Lung (tissue), 12 donors: Measurements from ENCODE around the gene GOLGA3. TPM values are rescaled to one million over a fixed set of nuclear protein-coding genes. Genes with fewer than 3 reads are reported as not detected.
"Not testable (repeated sequence)": the region's sequence is repeated elsewhere in the genome, so short reads cannot be mapped to it uniquely, and the experiment has no call there.

ENCODE experiments used
- ATAC-seq: fragments of 200-7000 bp; cut with Tn5 transposase; one replicate; pipeline ENCODE4 v1.9.1; 2020; ENCODE audit warnings: moderate number of reproducible peaks; ENCODE audit not compliant: insufficient read depth, low FRiP score
- DNase-seq, 3 donors: peaks; one replicate each; pipeline ENCODE4 v3.0.0-alpha.2; 2013 to 2017
- H3K27ac ChIP-seq, 2 donors: one replicate each; pipeline ENCODE4 v1.5.1; 2013; ENCODE audit warnings: mild to moderate bottlenecking in 2 of 2, moderate library complexity in 2 of 2, control low read depth in 1 of 2, inconsistent platforms in 1 of 2, low read depth in 1 of 2, low read length in 1 of 2
- H3K27me3 ChIP-seq, 3 donors: one replicate each; pipeline ENCODE4 v1.5.1; 2013; ENCODE audit warnings: low read length in 2 of 3; ENCODE audit not compliant: control insufficient read depth in 3 of 3, insufficient read depth in 3 of 3
- H3K36me3 ChIP-seq, 4 donors: one replicate each; pipeline ENCODE4 v1.5.1; 2013; ENCODE audit warnings: low read length in 4 of 4, mild to moderate bottlenecking in 1 of 4, moderate library complexity in 1 of 4; ENCODE audit not compliant: control insufficient read depth in 4 of 4, insufficient read depth in 4 of 4
- H3K4me1 ChIP-seq, 5 donors: one replicate each; pipeline ENCODE4 v1.5.1; 2013; ENCODE audit warnings: low read length in 5 of 5, mild to moderate bottlenecking in 2 of 5, moderate library complexity in 1 of 5; ENCODE audit not compliant: control insufficient read depth in 5 of 5, insufficient read depth in 5 of 5
- H3K4me3 ChIP-seq: one replicate; pipeline ENCODE4 v1.5.1; 2013; ENCODE audit warnings: mild to moderate bottlenecking, control low read depth, moderate library complexity
- H3K9ac ChIP-seq, 2 donors: one replicate each; pipeline ENCODE4 v1.5.1; 2013; ENCODE audit warnings: low read length in 2 of 2, control low read depth in 1 of 2; ENCODE audit not compliant: insufficient read depth in 1 of 2
- H3K9me3 ChIP-seq, 4 donors: one replicate each; pipeline ENCODE4 v1.5.1; 2013; ENCODE audit warnings: low read length in 3 of 4, mild to moderate bottlenecking in 1 of 4, moderate library complexity in 1 of 4; ENCODE audit not compliant: control insufficient read depth in 4 of 4, insufficient read depth in 3 of 4
- WGBS, 2 donors: extraction: QIAGEN DNeasy Blood & Tissue Kit; methylation state at CpG; one replicate each; pipeline ENCODE4 v1.1.7; 2013; 5-methylcytosine and 5-hydroxymethylcytosine counted together
- polyA plus RNA-seq, 2 donors: library from polyadenylated mRNA; stranded (reverse); fragments of 200-250 nt; gene quantifications; one replicate each; pipeline ENCODE4 v1.2.1, GENCODE V29; 2013
- total RNA-seq, 2 donors: library from RNA; depleted of rRNA in 1 of 2; stranded (reverse); fragments of >200 nt in 1 of 2; gene quantifications; one replicate each; pipeline ENCODE4 v1.2.1, GENCODE V29; 2014 to 2021
- TF ChIP-seq, protein P1 (sequence below): IDR thresholded peaks from 2 replicates; pipeline ENCODE4 v1.5.1; 2012; ENCODE audit warnings: mild to moderate bottlenecking; ENCODE audit errors: control extremely low read depth, extremely low read depth
- donor health status: control.
- donor health status: control.
- donor health status: Bipolar disorder and iron deficiency.
- donor health status: healthy.
- donor health status: DM: yes; HTN: yes; CAD: no.

Gene GOLGA3
- total and polyA plus RNA-seq, 4 donors, result 17.5 to 81.1 (median 35.7) TPM

DNA sequence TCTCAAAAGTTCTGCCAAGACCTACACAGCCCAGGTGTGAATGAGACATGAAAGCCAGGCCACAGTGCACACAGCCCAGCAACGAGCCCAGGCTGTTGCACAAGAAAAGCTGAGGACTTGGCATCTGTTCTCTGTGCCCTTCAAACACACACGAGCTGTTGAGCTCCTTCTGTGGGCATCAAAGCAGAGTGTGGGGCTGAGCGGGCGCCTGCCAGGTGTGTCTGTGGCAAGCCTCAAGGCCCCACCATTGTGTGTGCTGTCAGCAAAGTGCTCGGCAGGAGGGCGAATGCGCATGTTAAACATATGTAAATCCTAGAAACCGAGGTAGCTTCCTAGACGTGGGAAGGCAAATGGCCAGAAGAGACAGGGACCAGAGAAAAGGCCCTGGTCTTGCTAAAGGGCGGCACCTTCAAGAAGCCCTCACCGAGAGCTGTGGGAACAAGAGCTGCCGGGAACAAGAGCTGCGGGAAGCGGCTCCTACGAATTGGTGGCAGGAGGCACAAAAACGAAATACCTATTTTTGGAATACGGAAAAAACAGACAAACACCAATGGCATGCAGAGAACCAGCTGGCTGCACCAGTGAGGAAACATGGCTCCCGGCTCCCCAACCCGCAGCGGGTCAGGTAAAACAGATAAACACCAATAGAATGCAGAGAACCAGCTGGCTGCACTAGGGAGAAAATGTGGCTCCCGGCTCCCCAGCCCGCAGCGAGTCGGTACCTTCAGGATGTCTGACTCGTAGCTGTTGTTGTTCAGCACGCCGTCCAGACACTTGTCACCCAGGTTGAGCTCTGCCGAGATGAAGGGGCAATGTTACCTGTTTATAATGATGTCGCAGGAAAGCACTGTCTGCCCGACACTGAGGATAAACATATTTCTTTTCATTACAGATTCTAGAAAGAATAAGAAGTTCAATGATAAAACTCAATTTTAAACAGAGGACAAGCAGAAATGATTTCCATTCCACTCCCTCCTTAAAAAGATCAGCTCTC, 19.0 kb upstream of the GOLGA3 start:
- WGBS, 2 donors, result 85 to 89% methylated on average over 30 of the region's 30 CpGs
- Histone ChIP-seq H3K9me3 (peaks cover 0 to 3% (median 0%) of the 10 kb centered on the region in 4 donors), H3K36me3 (peaks cover 8 to 65% (median 16%) of the 10 kb centered on the region in 4 donors), H3K9ac (no peak overlapping the region), H3K4me3 (no peak overlapping the region), H3K27ac (no peak overlapping the region), H3K27me3 (no peaks in the 10 kb centered on the region), H3K4me1 (no peaks in the 10 kb centered on the region)
- DNase-seq (no peak), ATAC-seq (no peak)
- TF ChIP-seq, protein P1, sequence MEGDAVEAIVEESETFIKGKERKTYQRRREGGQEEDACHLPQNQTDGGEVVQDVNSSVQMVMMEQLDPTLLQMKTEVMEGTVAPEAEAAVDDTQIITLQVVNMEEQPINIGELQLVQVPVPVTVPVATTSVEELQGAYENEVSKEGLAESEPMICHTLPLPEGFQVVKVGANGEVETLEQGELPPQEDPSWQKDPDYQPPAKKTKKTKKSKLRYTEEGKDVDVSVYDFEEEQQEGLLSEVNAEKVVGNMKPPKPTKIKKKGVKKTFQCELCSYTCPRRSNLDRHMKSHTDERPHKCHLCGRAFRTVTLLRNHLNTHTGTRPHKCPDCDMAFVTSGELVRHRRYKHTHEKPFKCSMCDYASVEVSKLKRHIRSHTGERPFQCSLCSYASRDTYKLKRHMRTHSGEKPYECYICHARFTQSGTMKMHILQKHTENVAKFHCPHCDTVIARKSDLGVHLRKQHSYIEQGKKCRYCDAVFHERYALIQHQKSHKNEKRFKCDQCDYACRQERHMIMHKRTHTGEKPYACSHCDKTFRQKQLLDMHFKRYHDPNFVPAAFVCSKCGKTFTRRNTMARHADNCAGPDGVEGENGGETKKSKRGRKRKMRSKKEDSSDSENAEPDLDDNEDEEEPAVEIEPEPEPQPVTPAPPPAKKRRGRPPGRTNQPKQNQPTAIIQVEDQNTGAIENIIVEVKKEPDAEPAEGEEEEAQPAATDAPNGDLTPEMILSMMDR, result no peak

DNA sequence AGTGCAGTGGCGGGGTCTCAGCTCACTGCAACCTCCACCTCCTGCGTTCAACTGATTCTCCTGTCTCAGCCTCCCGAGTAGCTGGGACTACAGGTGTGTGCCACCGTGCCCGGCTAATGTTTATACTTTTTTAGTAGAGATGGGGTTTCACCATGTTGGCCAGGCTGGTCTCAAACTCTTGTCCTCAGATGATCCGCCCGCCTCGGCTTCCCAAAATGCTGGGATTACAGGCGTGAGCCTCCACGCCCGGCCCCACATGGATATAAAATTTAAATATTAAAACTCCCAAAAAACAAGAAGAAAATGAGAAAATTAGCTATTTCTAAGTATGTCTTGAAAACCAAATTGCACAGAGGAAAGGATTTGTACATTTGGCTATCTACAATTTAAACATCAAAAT, 16.0 kb upstream of the GOLGA3 start:
- H3K9ac ChIP-seq, H3K4me3 ChIP-seq, H3K4me1 ChIP-seq, H3K9me3 ChIP-seq, DNase-seq, ATAC-seq, H3K27ac ChIP-seq, H3K27me3 ChIP-seq: not testable (repeated sequence)
- WGBS, 2 donors, result 94 to 98% methylated on average over 11 of the region's 11 CpGs
- peaks cover 9 to 68% (median 18%) of the 10 kb centered on the region in 4 donors for H3K36me3 ChIP-seq

DNA sequence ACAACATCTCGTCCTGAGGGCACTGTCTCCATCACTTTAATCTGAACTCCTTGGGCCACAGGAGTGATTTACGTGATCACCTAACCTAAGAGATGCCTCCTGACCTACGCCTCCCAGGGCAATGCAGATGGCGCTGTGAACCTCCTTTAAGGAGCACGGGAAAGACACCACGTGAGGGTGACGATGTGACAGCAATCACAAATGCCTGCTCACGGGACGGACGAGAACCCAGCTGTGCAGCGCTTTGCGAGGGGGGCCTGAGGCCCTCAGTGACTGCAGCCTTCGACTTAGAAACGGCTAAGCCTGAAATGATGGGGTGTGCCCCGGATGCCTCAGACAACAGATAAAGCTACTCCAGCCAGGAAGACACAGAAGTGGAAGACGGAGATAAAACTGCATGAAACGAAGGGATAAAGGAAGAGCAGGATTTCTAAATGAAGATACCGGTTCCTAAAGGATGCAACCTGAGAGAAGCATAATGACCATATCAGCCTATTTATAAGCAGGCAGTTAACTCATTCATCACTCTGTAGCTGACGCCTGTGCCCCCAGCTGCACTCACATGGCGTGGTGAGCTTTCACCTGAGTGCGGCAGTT, 13.9 kb upstream of the GOLGA3 start:
- Histone ChIP-seq H3K27ac (no peak overlapping the region), H3K4me1 (peaks cover 0 to 9% (median 2%) of the 10 kb centered on the region in 5 donors), H3K9me3 (no peaks in the 10 kb centered on the region), H3K4me3 (no peak overlapping the region), H3K9ac (no peak overlapping the region), H3K36me3 (peaks cover 8 to 68% (median 15%) of the 10 kb centered on the region in 4 donors), H3K27me3 (no peaks in the 10 kb centered on the region)
- 87 to 93% methylated on average over 21 of the region's 21 CpGs for WGBS, 2 donors
- ATAC-seq (no peak), DNase-seq (no peak)
- TF ChIP-seq, protein P1, result no peak

DNA sequence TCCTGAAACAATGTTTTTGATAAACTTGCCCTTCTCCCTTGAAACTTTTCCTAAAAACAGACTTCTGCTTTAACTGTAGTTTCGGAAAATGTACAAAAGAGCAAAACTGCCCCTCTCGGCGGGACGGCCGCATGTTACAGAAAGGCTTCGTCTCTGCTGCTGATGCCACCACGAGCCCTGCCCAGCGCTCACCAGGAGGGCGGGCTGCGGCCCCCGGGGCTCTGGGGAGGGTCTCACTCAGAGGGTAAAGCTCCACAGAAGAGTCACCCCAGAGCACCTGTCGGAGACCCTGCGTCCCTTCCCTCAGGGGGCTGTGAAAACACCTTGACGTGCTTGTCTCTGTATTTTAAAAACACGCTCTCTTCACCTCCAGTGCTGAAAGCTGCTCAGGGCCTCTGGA, 12.5 kb upstream of the GOLGA3 start:
- no peaks in the 10 kb centered on the region for H3K9me3 ChIP-seq

More for the DNA sequence above, 12.5 kb upstream of the GOLGA3 start:
- TF ChIP-seq, protein P1, result no peak
- no peak overlapping the region for H3K27ac ChIP-seq
- peaks cover 8 to 56% (median 12%) of the 10 kb centered on the region in 4 donors for H3K36me3 ChIP-seq
- no peak overlapping the region for H3K4me3 ChIP-seq
- H3K27me3 ChIP-seq, result no peaks in the 10 kb centered on the region
- H3K4me1 ChIP-seq, result peaks cover 0 to 14% (median 7%) of the 10 kb centered on the region in 5 donors
- ATAC-seq, result no peak
- DNase-seq, result no peak
- no peak overlapping the region for H3K9ac ChIP-seq
- WGBS, 2 donors, result 95% methylated on average over 15 of the region's 15 CpGs
